GM21786 (cell line): Measurements from ENCODE around the gene FUNDC1.

Source experiments
- ATAC-seq: cut with Tn5 transposase; IDR thresholded peaks from one replicate; pipeline ENCODE4 v1.9.1; 2021; ENCODE audit not compliant: unreplicated experiment

FUNDC1 gene

DNA sequence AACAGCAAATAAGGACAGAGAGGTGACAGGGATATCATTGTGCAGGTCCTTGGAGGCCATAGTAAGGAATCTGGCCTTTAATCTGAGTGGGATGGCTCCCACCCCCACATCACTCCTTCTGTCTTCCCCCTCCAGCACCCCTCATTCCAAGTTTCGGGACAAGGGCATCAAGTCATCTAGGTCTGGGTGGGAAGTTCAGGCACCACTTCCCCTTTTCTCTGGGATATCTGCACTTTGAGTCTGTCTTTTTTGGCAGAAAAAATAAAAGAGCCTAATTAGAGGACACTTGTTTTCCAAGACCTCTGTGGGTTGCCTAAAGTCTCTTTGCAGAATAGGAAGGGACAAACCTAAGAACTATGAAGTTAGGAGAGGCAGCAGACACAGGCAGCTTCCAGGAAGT lies 60.1 kb downstream of the FUNDC1 start:
- ATAC-seq = no peak

DNA sequence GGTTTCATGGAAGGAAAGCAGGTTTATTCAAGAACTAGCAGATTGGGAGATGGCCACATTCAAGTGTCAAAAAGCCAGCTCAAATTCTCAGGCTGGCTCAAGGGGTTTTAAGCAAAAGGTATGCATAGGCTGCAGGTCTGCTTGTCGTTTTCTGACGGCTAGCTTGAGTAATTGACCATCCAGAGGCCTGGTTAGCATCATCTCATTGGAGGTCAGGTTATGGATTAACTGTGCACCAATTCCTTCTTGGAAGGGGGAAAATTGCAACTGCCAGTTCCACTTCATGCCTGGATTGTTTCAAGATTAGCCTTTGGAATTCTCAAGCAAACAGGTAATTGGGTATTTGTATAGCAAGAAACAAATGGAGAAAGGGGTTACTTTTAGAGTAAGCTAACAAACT lies 62.1 kb downstream of the FUNDC1 start:
- no peak for ATAC-seq

DNA sequence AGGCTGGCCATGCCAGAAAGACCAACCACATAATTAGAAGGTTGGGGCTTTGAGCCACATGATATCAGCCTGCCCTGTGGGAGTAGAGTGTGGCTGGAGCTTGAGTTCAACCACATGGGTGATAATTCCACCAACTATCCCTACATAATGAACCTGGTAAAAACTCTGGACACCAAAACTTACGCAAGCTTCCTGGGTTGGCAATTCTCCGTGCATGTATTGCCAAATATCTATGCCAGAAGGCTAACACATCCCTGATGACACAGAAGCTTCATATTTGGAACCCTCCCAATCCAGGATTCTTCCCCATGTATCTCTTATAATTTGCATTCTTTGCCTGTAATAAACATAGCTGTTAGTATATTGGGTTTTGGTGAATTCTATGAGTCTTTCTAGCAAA lies 68.2 kb downstream of the FUNDC1 start:
- no peak for ATAC-seq
